RCC 7860 (cell line): ENCODE results near the gene PLPP3.

Experiments used
- DNase-seq: peaks from one replicate; pipeline ENCODE4 v3.0.0-alpha.2; 2015; ENCODE audit warnings: low spot score
- FAIRE-seq: peaks from 2 replicates; lab custom pipeline; 2012; peaks lifted over from hg19 to GRCh38; lab: Jason Lieb, UNC

Gene PLPP3

GRCh38 chr1:56468518-56468917 is 110.8 kb downstream of the PLPP3 start:
- no peak for FAIRE-seq
- DNase-seq: no peak

- DNase-seq (no peak), FAIRE-seq (no peak)
Measured at GRCh38 chr1:56466538-56466937, 112.8 kb downstream of the PLPP3 start.

- FAIRE-seq (no peak), DNase-seq (no peak)
Measured at GRCh38 chr1:56464294-56464693, 115.1 kb downstream of the PLPP3 start.

- no peak for FAIRE-seq
- no peak for DNase-seq
Measured at GRCh38 chr1:56463376-56463775, 116.0 kb downstream of the PLPP3 start.

GRCh38 chr1:56462209-56462608 is 117.2 kb downstream of the PLPP3 start:
- DNase-seq (no peak), FAIRE-seq (no peak)

- no peak for FAIRE-seq
- no peak for DNase-seq
Measured at GRCh38 chr1:56461158-56462127, 117.9 kb downstream of the PLPP3 start.

GRCh38 chr1:56459260-56459659 is 120.1 kb downstream of the PLPP3 start:
- no peak for DNase-seq

GRCh38 chr1:56457756-56458375 is 121.5 kb downstream of the PLPP3 start:
- DNase-seq: no peak
- no peak for FAIRE-seq

More at GRCh38 chr1:56459260-56459659, 120.1 kb downstream of the PLPP3 start:
- no peak for FAIRE-seq

GRCh38 chr1:56456435-56457101 is 122.8 kb downstream of the PLPP3 start:
- FAIRE-seq: peak; percentile 30
- DNase-seq: peak; percentile 45

- DNase-seq: no peak
- FAIRE-seq: no peak
Measured at GRCh38 chr1:56453417-56454078, 125.8 kb downstream of the PLPP3 start.

GRCh38 chr1:56453016-56453415 is 126.3 kb downstream of the PLPP3 start:
- DNase-seq (no peak), FAIRE-seq (no peak)

GRCh38 chr1:56452027-56453011 is 127.0 kb downstream of the PLPP3 start:
- no peak for FAIRE-seq
- no peak for DNase-seq

GRCh38 chr1:56451491-56451890 is 127.9 kb downstream of the PLPP3 start:
- no peak for DNase-seq
- no peak for FAIRE-seq

- DNase-seq (no peak), FAIRE-seq (no peak)
Measured at GRCh38 chr1:56450004-56450666, 129.2 kb downstream of the PLPP3 start.

GRCh38 chr1:56448529-56449300 is 130.6 kb downstream of the PLPP3 start:
- FAIRE-seq: no peak
- DNase-seq: peak; percentile 8

- FAIRE-seq (no peak), DNase-seq (no peak)
Measured at GRCh38 chr1:56447823-56448222, 131.5 kb downstream of the PLPP3 start.

- no peak for FAIRE-seq
Measured at GRCh38 chr1:56446531-56447098, 132.7 kb downstream of the PLPP3 start.

GRCh38 chr1:56444960-56445646 is 134.3 kb downstream of the PLPP3 start:
- FAIRE-seq (no peak), DNase-seq (no peak)

More at GRCh38 chr1:56446531-56447098, 132.7 kb downstream of the PLPP3 start:
- DNase-seq: no peak
